Activated CD4-positive, alpha-beta T cell treated with anti-CD3 and anti-CD28 coated beads for 36 hours (primary cell): ENCODE measurements around the gene ACVR1C. TPM values are rescaled to one million over a fixed set of nuclear protein-coding genes. Genes with fewer than 3 reads are reported as not detected.

Source experiments
- ATAC-seq: fragments of 200-7000 bp; cut with Tn5 transposase; one replicate; pipeline ENCODE4 v1.10.0; 2021; ENCODE audit warnings: mild to moderate bottlenecking, moderate library complexity
- CTCF ChIA-PET: fragments of 350-600 bp; sonication (Branson Sonifier 250); formaldehyde crosslinking; loops from one replicate; lab custom pipeline; 2021; ENCODE audit warnings: antibody characterized with exemption; lab: Charles Lee
- POLR2A ChIA-PET: fragments of 350-600 bp; sonication (Branson Sonifier 250); formaldehyde crosslinking; loops from one replicate; lab custom pipeline; 2021; ENCODE audit warnings: antibody characterized with exemption, inconsistent platforms; lab: Charles Lee
- DNase-seq: peaks from one replicate; pipeline ENCODE4 v3.0.0-alpha.2; 2020
- H3K27ac Mint-ChIP-seq: one replicate; pipeline ENCODE4 v1.8.0; 2021; ENCODE audit warnings: mixed read lengths
- H3K27me3 Mint-ChIP-seq: one replicate; pipeline ENCODE4 v1.8.0; 2021; ENCODE audit warnings: mixed read lengths
- H3K36me3 Mint-ChIP-seq: one replicate; pipeline ENCODE4 v1.8.0; 2021; ENCODE audit warnings: low read depth, mixed read lengths
- H3K4me1 Mint-ChIP-seq: one replicate; pipeline ENCODE4 v1.8.0; 2021; ENCODE audit warnings: mixed read lengths
- H3K4me3 Mint-ChIP-seq: one replicate; pipeline ENCODE4 v1.8.0; 2021; ENCODE audit warnings: mild to moderate bottlenecking, moderate library complexity, mixed read lengths
- H3K9me3 Mint-ChIP-seq: one replicate; pipeline ENCODE4 v1.8.0; 2021; ENCODE audit warnings: low read depth, mixed read lengths
- intact Hi-C, 2 experiments: fragments of 100-400 bp; cut with DNase I in 1 of 2; cut with micrococcal nuclease in 1 of 2; formaldehyde crosslinking; loops; one replicate each; pipeline versions ENCODE4 v1.14.2 to v1.15.1; 2022 to 2024; cut with DNase I, micrococcal nuclease
- total RNA-seq, 2 experiments: library from RNA; stranded (reverse); gene quantifications; one replicate each; pipeline ENCODE4 v1.2.3, GENCODE V29; 2021

ACVR1C gene
- total RNA-seq, 2 experiments from 2014 or later = 1.6 to 1.7 TPM

DNA sequence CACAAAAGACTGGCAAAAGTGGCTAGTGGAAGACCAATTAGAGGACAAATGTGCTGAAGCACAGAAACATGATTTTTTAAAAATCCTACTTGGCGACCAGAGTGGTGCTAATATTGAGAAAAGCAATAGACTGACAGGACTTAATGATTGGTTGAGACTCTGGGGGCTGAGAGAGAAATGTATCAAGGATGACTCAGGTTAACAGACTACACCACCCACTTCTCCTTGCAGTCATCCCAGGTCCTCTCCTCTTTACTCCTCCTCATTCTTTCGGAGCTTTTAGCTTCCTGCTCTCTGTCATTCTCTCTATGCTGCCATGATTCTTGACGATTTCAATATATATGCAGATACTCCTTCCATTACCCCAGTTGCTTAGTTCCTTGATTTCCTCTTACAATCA is 130.2 kb downstream of the ACVR1C start:
- ATAC-seq (no peak), DNase-seq (no peak)
- ChIA-PET POLR2A (no interaction called here), CTCF (interaction anchor here (1.0 to 2.8 kb wide), 8 partner anchors 10 to 275 kb away, joined by 3 to 15 read pairs (median 5); no protein-coding TSS in a partner anchor)
- Mint-ChIP-seq H3K4me3 (no peak overlapping the region), H3K27me3 (no peaks in the 10 kb centered on the region), H3K4me1 (peaks cover 36% of the 10 kb centered on the region), H3K9me3 (no peaks in the 10 kb centered on the region), H3K27ac (no peak overlapping the region), H3K36me3 (no peaks in the 10 kb centered on the region)
- intact Hi-C loops = loop anchor here (5.0 to 10.0 kb wide), 6 partner anchors 126 to 1256 kb away; partner anchors contain the start of genes ACVR1C (in 1 of the 2), CCDC148 (in 1 of the 2) and PKP4 (in 1 of the 2)

DNA sequence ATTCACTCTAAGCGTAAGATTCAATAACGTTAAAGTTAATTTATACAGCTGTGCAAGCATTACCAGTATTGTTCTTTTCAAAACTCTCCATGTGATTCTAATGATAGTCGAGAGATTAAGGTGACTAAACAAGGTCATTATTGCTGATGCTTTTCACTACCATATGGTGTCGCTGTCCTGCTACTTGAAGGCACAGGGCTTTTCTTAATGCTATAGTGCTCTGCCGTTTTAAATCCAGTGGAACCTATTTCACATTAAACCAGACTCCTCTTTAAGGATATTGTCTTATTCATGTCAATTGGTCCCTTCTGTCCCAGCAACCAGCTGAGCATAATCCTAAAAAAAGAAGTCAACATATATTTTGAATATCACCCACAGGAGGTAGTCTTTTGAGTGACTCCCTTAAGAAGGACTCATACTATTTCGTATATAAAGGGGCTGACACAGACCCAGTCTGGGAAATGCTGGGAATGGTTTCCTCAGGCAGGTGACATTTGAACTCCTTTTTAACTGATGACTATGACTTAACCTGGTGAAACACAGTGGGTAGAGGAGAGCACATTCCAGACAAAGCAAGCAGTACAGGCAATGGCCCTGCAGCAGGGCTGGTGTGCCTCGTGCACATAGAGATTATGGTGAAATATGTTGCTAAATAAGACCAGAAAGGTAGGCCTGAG is 130.9 kb downstream of the ACVR1C start:
- POLR2A ChIA-PET = interaction anchor here (0.6 kb wide), 1 partner anchor 229 kb away, joined by 3 read pairs; no protein-coding TSS in a partner anchor

DNA sequence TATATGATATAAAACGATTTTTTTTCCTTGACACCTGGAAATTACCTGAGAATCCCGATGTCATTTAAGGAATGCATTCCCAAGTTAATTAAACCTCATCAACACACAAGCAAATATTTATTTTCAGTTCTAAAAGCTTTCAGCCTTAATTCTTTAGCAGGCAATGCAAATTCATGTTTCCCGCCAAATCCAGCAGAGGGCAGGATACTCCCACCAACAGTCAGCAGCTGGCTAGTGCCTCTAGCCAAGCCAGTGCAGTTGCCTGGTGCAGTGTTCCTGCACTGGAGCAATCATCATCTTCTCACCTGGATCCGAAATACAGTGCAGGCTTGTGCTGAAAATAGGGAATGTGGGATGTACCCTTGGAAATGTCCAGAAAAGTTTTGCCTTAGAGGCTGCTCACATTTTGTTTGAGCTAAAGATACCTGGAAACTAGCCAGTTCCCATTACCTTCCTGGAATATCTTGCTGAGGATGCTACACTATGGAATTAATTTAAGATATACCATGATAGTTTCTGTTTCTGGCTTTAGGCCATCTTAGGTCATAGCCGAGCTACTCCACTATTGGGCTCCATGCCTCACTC is 136.4 kb downstream of the ACVR1C start:
- Mint-ChIP-seq H3K4me3 (no peak overlapping the region), H3K9me3 (no peaks in the 10 kb centered on the region), H3K4me1 (peaks cover 68% of the 10 kb centered on the region), H3K27me3 (no peaks in the 10 kb centered on the region), H3K27ac (no peak overlapping the region), H3K36me3 (no peaks in the 10 kb centered on the region)
- ChIA-PET POLR2A (interaction anchor here (0.7 to 1.5 kb wide), 4 partner anchors 29 to 52 kb away, joined by 3 to 8 read pairs (median 3); no protein-coding TSS in a partner anchor), CTCF (interaction anchor here (0.6 to 5.2 kb wide), 41 partner anchors 10 to 532 kb away, joined by 3 to 44 read pairs (median 4); partner anchors contain the start of gene ERMN)
- DNase-seq = peak; percentile 84
- intact Hi-C loops = loop anchor here (1.0 to 10.0 kb wide), 11 partner anchors 105 to 1263 kb away; partner anchors contain the start of genes ACVR1C (in 2 of the 2), CCDC148 (in 1 of the 2), ERMN (in 1 of the 2) and PKP4 (in 1 of the 2)
- ATAC-seq = peak; percentile 90

More for the DNA sequence above, 130.9 kb downstream of the ACVR1C start:
- H3K27me3 Mint-ChIP-seq = no peaks in the 10 kb centered on the region
- peak; percentile 23 for DNase-seq
- H3K36me3 Mint-ChIP-seq = no peaks in the 10 kb centered on the region
- peak; percentile 94 for ATAC-seq
- intact Hi-C loops = loop anchor here (1.0 to 10.0 kb wide), 9 partner anchors 99 to 1257 kb away; partner anchors contain the start of genes ACVR1C (in 1 of the 2), CCDC148 (in 1 of the 2) and PKP4 (in 1 of the 2)
- peaks cover 43% of the 10 kb centered on the region for H3K4me1 Mint-ChIP-seq
- H3K4me3 Mint-ChIP-seq = no peak overlapping the region
- CTCF ChIA-PET = interaction anchor here (0.6 to 2.8 kb wide), 35 partner anchors 8 to 513 kb away, joined by 3 to 15 read pairs (median 4); partner anchors contain the start of genes ACVR1C and CYTIP
- no peak overlapping the region for H3K27ac Mint-ChIP-seq
- H3K9me3 Mint-ChIP-seq = no peaks in the 10 kb centered on the region

DNA sequence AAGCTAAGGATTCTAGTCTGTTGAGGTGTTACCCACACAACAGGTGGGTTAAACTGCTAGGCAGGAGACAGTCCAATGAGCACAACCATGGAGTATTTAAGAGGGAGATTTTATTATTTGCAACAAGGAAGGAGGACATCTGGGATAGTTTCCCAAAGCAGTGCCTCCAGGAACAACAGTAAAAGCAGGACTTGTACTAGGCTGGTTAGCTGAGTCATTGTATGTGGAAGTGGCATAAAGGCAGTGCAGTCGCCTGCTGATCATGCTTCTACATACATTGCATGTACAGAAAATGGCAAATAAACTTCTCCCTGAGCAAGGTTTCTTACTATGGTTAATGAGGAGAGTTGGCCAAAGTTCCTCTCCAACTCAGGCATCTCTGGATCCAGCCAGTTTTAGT is 138.7 kb downstream of the ACVR1C start:
- H3K4me1 Mint-ChIP-seq = peaks cover 87% of the 10 kb centered on the region
- no peak overlapping the region for H3K27ac Mint-ChIP-seq
- intact Hi-C loops = loop anchor here (5.0 to 10.0 kb wide), 7 partner anchors 135 to 1265 kb away; partner anchors contain the start of genes ACVR1C (in 1 of the 2), CCDC148 (in 1 of the 2), ERMN (in 1 of the 2) and PKP4 (in 1 of the 2)
- ChIA-PET POLR2A (no interaction called here), CTCF (interaction anchor here (0.6 to 5.2 kb wide), 23 partner anchors 8 to 188 kb away, joined by 3 to 43 read pairs (median 4); partner anchors contain the start of gene CYTIP)
- H3K36me3 Mint-ChIP-seq = peaks cover under 1% of the 10 kb centered on the region
- DNase-seq (no peak), ATAC-seq (no peak)
- peaks cover 1% of the 10 kb centered on the region for H3K9me3 Mint-ChIP-seq
- no peaks in the 10 kb centered on the region for H3K27me3 Mint-ChIP-seq
- H3K4me3 Mint-ChIP-seq = no peak overlapping the region

DNA sequence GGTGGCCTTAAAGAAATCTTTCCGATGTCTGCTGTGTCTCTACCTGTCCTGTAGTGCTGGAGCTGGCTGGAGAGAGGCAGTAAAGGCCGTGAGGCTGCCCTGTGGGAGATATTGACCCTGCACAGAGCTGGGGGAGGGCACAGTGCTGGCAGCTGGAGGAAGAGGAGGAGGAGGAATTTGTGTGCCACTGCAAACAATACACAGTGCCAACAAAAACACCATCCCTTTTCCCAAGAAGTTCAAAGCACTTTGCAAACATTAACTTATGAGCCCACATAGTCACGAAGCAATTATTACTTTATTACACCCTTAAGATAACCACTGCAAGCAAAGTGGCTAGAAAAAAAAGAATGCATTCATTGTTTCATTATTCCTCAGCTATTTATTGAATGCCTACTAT is 139.8 kb downstream of the ACVR1C start:
- Mint-ChIP-seq H3K27me3 (no peaks in the 10 kb centered on the region), H3K27ac (peak overlapping the region; percentile 8), H3K4me1 (peaks cover 89% of the 10 kb centered on the region), H3K9me3 (peaks cover 2% of the 10 kb centered on the region), H3K4me3 (no peak overlapping the region), H3K36me3 (peaks cover 5% of the 10 kb centered on the region)
- ATAC-seq (no peak), DNase-seq (no peak)
- CTCF ChIA-PET = interaction anchor here (0.6 to 5.2 kb wide), 19 partner anchors 9 to 1068 kb away, joined by 3 to 43 read pairs (median 5); partner anchors contain the start of gene ACVR1C
- intact Hi-C loops = no loop called here
- POLR2A ChIA-PET = no interaction called here

DNA sequence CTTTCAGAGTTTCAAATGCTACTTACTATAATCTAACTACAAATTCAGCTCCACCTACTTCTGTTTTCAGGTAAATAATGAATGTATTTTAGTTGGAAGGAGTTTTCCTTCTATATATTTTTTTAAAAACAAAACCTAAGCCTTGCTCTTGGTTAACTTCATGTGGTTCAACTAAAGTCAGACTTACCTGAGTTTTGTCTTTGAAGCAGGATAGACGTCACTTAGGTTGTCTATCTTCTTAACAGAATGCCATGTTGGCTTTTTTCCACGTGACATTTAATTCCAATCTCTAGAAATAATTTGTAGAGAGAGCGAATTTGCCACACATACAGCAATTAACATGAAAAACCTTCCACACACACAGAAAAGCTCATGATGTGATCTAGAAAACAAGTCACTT is 140.9 kb downstream of the ACVR1C start:
- DNase-seq (no peak), ATAC-seq (no peak)
- Mint-ChIP-seq H3K27ac (peak overlapping the region; percentile 59), H3K4me3 (no peak overlapping the region), H3K4me1 (peaks cover 84% of the 10 kb centered on the region), H3K27me3 (no peaks in the 10 kb centered on the region), H3K9me3 (peaks cover 2% of the 10 kb centered on the region), H3K36me3 (peaks cover 5% of the 10 kb centered on the region)
- intact Hi-C loops = no loop called here
- ChIA-PET POLR2A (interaction anchor here (1.0 to 1.3 kb wide), 3 partner anchors 10 to 67 kb away, joined by 3 to 5 read pairs (median 3); no protein-coding TSS in a partner anchor), CTCF (interaction anchor here (0.8 to 3.0 kb wide), 14 partner anchors 10 to 408 kb away, joined by 3 to 21 read pairs (median 6); partner anchors contain the start of gene ACVR1C)

DNA sequence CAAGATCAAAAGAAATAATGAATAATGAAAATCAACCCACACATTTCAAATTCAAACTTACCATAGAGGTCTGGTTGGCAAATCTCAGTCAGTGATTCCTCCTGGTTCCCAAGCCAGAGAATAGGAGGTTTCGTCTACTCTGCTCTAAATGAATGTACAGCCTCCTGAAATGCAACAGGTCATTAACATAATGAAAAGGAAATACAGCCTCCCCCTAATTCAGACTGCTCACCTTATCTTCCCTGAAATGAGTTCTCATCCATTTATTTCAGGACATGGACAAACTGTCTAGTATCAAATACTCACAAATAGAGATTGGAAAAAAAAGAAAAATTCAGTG is 141.4 kb downstream of the ACVR1C start:
- Mint-ChIP-seq H3K36me3 (peaks cover 9% of the 10 kb centered on the region), H3K27me3 (no peaks in the 10 kb centered on the region), H3K4me3 (peak overlapping the region; percentile 55), H3K4me1 (peaks cover 84% of the 10 kb centered on the region), H3K27ac (peak overlapping the region; percentile 81), H3K9me3 (peaks cover 2% of the 10 kb centered on the region)
- intact Hi-C loops = no loop called here
- DNase-seq (no peak), ATAC-seq (peak; percentile 27)
- ChIA-PET CTCF (interaction anchor here (0.8 to 3.0 kb wide), 11 partner anchors 10 to 185 kb away, joined by 3 to 15 read pairs (median 6); partner anchors contain the start of gene ACVR1C), POLR2A (interaction anchor here (1.0 to 1.3 kb wide), 3 partner anchors 10 to 66 kb away, joined by 3 to 5 read pairs (median 3); no protein-coding TSS in a partner anchor)

DNA sequence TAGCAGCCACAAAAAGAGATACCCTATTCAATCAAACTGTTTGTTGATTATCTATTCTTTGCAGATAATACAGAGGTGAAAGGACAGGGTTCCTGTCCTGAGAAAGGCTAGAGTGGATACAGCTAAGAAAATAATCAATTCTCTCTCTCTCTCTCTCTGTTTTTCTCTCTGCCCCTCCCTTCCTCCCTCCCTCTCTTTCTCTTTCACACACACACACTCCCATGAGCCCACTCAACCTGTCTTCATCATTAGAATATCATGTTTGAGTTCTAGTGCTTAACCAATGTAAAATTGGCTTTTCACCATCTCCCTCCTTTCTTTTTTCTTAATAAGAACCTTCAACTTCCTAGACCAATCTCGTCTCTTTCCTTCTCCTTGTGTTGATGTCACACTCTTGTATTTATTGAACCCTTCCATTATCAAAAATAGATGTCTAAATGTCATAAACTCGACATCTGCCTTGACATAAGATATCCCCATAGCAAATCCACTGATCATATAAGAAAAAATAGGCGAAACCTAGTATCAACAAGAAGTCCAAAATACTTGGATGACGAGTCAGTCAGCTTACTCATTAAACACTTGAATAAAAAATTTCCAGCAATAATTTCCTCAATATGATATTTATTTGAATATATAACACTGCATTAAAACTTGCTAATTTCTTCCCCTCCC is 141.9 kb downstream of the ACVR1C start:
- CTCF ChIA-PET = interaction anchor here (0.8 to 3.0 kb wide), 9 partner anchors 9 to 185 kb away, joined by 3 to 15 read pairs (median 5); no protein-coding TSS in a partner anchor
- POLR2A ChIA-PET = interaction anchor here (0.8 to 1.0 kb wide), 2 partner anchors 9 to 52 kb away, joined by 3 to 5 read pairs; no protein-coding TSS in a partner anchor
- peak overlapping the region; percentile 55 for H3K4me3 Mint-ChIP-seq

DNA sequence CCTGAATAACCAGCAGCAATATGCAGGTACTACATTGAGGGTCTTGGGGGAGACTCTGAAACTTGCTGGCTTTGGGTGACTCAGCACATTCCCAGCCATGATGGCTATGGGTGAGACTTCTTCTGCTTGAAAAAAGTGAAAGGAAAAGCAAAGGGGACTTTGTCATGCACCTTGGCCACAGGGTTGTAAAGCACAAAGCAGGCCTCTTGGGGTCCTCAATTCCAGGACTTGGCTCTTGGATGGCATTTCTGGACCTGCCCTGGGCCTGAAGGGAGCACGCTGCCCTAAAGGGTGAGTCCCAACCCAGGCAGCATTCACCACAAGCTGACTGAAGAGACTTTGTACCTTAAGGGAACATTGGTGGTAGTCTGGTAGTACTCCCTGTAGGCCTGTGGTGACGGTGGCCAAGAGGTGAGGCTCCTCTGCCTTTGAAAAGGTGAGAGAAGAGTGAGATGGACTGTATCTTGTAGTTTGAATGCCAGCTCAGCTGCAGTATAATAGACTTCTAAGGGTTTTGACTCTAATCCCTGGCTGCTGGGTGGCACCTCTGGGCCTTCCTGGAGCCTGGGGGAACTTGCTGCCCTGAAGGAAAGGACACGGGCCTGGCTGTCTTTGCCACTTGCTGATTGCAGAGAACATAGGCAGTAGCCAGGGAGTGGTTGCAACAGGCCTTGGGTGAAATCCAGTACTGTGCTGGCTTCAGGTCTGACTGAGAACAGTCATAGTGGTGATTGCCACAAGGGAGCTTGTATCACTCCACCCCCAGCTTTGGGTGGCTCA is 148.3 kb downstream of the ACVR1C start:
- peak overlapping the region; percentile 95 for H3K27ac Mint-ChIP-seq
- POLR2A ChIA-PET = interaction anchor here (0.6 to 1.2 kb wide), 6 partner anchors 16 to 419 kb away, joined by 3 to 8 read pairs (median 4); partner anchors contain the start of gene CYTIP
- peaks cover 40% of the 10 kb centered on the region for H3K36me3 Mint-ChIP-seq
- ATAC-seq (peak; percentile 71), DNase-seq (peak; percentile 81)
- peaks cover 6% of the 10 kb centered on the region for H3K9me3 Mint-ChIP-seq
- CTCF ChIA-PET = interaction anchor here (0.6 to 4.1 kb wide), 16 partner anchors 9 to 175 kb away, joined by 3 to 29 read pairs (median 4); no protein-coding TSS in a partner anchor
- H3K27me3 Mint-ChIP-seq = no peaks in the 10 kb centered on the region
- peaks cover 86% of the 10 kb centered on the region for H3K4me1 Mint-ChIP-seq
- intact Hi-C loops = loop anchor here in 1 of 2 experiments (1.0 kb wide), 1 partner anchor 16 kb away; no protein-coding TSS in a partner anchor
- H3K4me3 Mint-ChIP-seq = peak overlapping the region; percentile 64

More for the DNA sequence above, 141.9 kb downstream of the ACVR1C start:
- peak; percentile 18 for ATAC-seq
- Mint-ChIP-seq H3K27ac (peak overlapping the region; percentile 81), H3K27me3 (no peaks in the 10 kb centered on the region), H3K4me1 (peaks cover 84% of the 10 kb centered on the region), H3K9me3 (peaks cover 2% of the 10 kb centered on the region), H3K36me3 (peaks cover 9% of the 10 kb centered on the region)
- no peak for DNase-seq
- intact Hi-C loops = no loop called here
